OCI-LY1 (cell line): ENCODE measurements around the gene SPP1.

Experiments used
- CTCF ChIP-seq: fragments of 200-600 bp; sonication (generic), shearing (Covaris generic); IDR thresholded peaks from 2 replicates; pipeline ENCODE4 v1.5.1; 2017; ENCODE audit warnings: mild to moderate bottlenecking, antibody characterized with exemption, low read length, moderate library complexity, mixed read lengths
- EZH2 ChIP-seq: fragments of 200-600 bp; sonication (generic), shearing (Covaris generic); IDR thresholded peaks from 2 replicates; pipeline ENCODE4 v1.8.0; 2017; ENCODE audit warnings: borderline replicate concordance, mixed run types, mild to moderate bottlenecking, antibody characterized with exemption, low read length, moderate library complexity, mixed read lengths

DNA sequence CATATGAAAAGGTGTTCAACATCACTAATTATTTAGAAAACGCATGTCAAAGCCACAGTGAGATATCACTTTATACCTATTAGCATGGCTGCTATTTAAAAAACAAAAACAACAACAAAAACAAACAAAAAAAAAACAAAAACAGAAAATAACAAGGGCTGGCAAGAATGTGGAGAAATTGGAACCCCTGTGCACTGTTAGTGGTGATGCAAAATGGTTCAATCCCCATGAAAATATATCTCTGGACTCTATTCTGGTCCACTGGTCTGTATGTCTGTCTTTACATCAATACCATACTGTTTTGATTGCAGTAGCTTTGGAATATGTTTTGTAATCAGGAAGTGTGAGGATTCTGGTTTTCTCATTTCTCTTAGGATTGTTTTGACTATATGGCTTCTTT is 43.6 kb upstream of the SPP1 start:
- TF ChIP-seq CTCF: no peak
- TF ChIP-seq EZH2: no peak
